Thoracic aorta (tissue), 2 donors: ENCODE data around the gene ZBTB4. TPM values are rescaled to one million over a fixed set of nuclear protein-coding genes. Genes with fewer than 3 reads are reported as not detected.

Experiments used
- ATAC-seq: fragments of 150-250 bp; one replicate; pipeline ENCODE4 v1.8.0; 2017; ENCODE audit warnings: low read depth; ENCODE audit not compliant: insufficient number of reproducible peaks, low FRiP score
- DNase-seq: peaks from one replicate; pipeline ENCODE4 v3.0.0-alpha.2; 2020; ENCODE audit warnings: low spot score
- H3K27ac ChIP-seq, 2 donors: fragments of 200-600 bp; sonication (generic); 1 replicate in 1 of 2; 2 replicates in 1 of 2; pipeline ENCODE4 v1.5.1; 2016; ENCODE audit warnings: mild to moderate bottlenecking in 2 of 2, moderate library complexity in 2 of 2
- H3K27me3 ChIP-seq: fragments of 200-600 bp; sonication (generic); replicated peaks from 2 replicates; pipeline ENCODE4 v1.6.0; 2016; ENCODE audit warnings: mild to moderate bottlenecking; ENCODE audit not compliant: insufficient read depth
- H3K36me3 ChIP-seq: fragments of 200-600 bp; sonication (generic); one replicate; pipeline ENCODE4 v1.5.1; 2016
- H3K4me1 ChIP-seq, 2 donors: fragments of 200-600 bp; sonication (generic); 1 replicate in 1 of 2; 2 replicates in 1 of 2; pipeline versions ENCODE4 v1.5.1 to v1.6.0; 2016; ENCODE audit warnings: low read depth in 2 of 2, mild to moderate bottlenecking in 1 of 2; ENCODE audit not compliant: control insufficient read depth in 1 of 2
- H3K4me3 ChIP-seq: fragments of 200-600 bp; sonication (generic); 2 replicates; pipeline ENCODE4 v1.5.1; 2016; ENCODE audit warnings: mild to moderate bottlenecking
- H3K9me3 ChIP-seq: fragments of 200-600 bp; sonication (generic); 2 replicates; pipeline ENCODE4 v1.5.1; 2016
- total RNA-seq, 2 donors: library from RNA; depleted of rRNA; stranded (reverse); fragments of >200 nt; gene quantifications; one replicate each; pipeline versions ENCODE4 v1.1.0 to v1.2.3, GENCODE V29; 2016
- TF ChIP-seq, protein P1 (sequence below): fragments of 200-600 bp; sonication (generic); IDR thresholded peaks from one replicate; pipeline ENCODE4 v1.5.1; 2019; ENCODE audit warnings: antibody characterized with exemption

Gene ZBTB4
- total RNA-seq, 2 donors from 2014 or later: 56.2 to 72.3 TPM

DNA sequence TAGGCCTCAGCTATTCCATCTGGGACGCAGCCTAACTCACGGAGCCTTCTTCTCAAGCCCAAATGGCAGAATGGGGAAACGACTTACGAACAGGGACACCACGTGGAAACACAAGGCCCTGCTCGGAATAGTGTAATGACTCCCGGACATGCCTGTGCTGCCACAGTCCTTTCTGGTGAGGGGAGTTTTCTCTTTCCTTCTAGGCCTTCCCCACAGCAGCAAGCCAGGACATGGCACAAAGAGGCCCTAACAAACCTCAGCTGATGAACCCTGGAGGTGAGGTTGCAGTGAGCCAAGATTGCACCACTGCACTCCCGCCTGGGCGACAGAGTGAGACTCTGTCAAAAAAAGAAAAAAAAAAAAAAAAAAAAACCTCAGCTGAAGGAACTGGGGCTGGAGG lies 15.3 kb downstream of the ZBTB4 start:
- Histone ChIP-seq H3K27me3 (no peaks in the 10 kb centered on the region), H3K9me3 (no peaks in the 10 kb centered on the region), H3K27ac (no peak overlapping the region), H3K4me1 (peaks cover 6 to 22% of the 10 kb centered on the region in 2 donors), H3K36me3 (peaks cover 37% of the 10 kb centered on the region), H3K4me3 (no peak overlapping the region)
- DNase-seq (no peak), ATAC-seq (no peak)
- TF ChIP-seq, protein P1, sequence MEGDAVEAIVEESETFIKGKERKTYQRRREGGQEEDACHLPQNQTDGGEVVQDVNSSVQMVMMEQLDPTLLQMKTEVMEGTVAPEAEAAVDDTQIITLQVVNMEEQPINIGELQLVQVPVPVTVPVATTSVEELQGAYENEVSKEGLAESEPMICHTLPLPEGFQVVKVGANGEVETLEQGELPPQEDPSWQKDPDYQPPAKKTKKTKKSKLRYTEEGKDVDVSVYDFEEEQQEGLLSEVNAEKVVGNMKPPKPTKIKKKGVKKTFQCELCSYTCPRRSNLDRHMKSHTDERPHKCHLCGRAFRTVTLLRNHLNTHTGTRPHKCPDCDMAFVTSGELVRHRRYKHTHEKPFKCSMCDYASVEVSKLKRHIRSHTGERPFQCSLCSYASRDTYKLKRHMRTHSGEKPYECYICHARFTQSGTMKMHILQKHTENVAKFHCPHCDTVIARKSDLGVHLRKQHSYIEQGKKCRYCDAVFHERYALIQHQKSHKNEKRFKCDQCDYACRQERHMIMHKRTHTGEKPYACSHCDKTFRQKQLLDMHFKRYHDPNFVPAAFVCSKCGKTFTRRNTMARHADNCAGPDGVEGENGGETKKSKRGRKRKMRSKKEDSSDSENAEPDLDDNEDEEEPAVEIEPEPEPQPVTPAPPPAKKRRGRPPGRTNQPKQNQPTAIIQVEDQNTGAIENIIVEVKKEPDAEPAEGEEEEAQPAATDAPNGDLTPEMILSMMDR: no peak

GRCh38 chr17:7463372-7463846 lies 16.0 kb downstream of the ZBTB4 start:
- Histone ChIP-seq H3K4me1 (peaks cover 6 to 22% of the 10 kb centered on the region in 2 donors), H3K9me3 (no peaks in the 10 kb centered on the region), H3K27ac (no peak overlapping the region), H3K27me3 (no peaks in the 10 kb centered on the region), H3K36me3 (peaks cover 37% of the 10 kb centered on the region), H3K4me3 (no peak overlapping the region)
- ATAC-seq (no peak), DNase-seq (no peak)
- TF ChIP-seq, protein P1: no peak

DNA sequence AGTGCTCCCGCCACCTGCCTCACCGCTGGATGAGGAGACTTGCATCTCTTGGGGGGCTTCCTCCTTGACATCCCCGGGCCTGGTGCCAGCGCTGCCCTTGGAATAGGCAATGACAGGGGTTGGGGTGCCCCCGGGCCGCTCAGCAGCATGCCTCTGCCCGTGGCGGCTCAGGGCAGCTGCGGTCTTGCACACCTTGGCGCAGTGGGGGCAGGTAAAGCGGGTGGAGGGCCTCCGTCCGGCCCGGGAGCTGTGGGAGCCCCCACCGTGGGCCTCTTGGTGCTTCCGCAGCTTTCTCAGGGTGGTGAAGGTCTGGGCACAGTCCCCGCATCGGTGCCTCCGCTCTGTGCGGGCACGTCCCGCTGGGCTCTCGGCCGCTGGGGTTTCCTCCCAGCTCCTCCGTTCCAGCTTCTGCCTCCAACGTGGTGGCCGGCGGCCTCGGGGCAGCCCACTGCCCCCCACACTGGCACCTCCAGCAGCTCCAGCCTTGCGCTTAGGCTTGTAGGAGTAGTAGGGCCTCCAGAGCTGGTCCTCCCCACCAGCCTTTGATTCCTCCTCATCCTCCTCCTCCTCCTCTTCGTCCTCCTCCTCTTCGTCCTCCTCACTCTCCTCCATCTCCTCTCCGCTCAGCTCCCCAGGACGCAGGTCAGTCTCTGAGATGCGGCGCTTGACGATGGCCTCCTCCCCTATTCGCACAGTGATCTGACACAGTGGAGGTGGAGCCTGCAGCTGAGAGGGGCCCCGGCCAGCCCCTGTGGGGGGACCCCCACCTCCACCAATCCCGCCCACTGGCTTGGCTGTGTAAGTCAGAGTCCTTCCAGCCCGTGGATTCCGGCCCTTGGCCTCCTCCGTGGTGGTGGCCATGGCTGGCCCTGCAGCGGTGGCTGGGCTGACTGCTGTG lies 16.7 kb downstream of the ZBTB4 start:
- no peak for DNase-seq
- TF ChIP-seq, protein P1: no peak
- no peak overlapping the region for H3K27ac ChIP-seq
- peaks cover 6 to 21% of the 10 kb centered on the region in 2 donors for H3K4me1 ChIP-seq
- no peak overlapping the region for H3K4me3 ChIP-seq
- ATAC-seq: no peak
- H3K27me3 ChIP-seq: no peaks in the 10 kb centered on the region
- no peaks in the 10 kb centered on the region for H3K9me3 ChIP-seq
- peaks cover 37% of the 10 kb centered on the region for H3K36me3 ChIP-seq

DNA sequence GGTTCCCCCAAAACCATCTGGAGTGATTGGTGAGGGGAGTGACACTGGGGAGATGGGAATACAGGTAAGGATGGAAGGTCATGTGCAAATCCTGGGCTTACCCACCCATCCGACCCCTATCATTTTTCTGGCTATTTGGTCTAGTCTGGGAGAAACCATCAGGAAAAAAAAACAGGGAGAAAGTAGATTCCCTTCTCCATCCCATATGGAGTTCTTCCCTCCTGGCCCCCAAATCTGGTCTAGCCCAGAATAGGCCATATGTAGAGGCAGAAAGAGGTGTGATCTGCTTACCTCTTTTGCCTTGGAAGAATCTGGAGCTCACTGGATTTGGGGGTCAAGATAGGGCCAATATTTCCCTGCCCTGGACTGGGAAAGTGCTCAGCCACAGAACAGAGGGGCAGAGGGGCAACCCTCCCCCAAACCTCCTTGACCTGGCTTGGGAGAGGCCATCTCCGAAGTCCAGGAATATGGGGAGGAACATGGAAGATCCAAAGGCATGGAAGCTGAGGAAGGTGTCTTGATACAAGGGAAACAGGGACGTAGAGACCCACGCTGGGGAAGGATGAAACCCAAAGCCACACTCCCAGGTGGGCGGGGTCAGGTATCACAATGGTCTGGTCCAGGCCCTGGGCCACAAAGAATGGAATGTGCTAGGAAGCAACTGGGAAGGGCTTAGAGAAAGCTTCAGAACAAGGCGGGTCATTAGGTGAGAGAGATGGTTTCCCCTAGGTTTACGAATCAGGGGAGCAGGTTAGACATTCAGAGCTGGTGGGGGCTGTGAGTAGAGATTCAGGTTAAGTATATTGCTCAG lies 18.4 kb downstream of the ZBTB4 start:
- no peak overlapping the region for H3K4me3 ChIP-seq
- H3K4me1 ChIP-seq: peaks cover 0 to 16% of the 10 kb centered on the region in 2 donors
- ATAC-seq (no peak), DNase-seq (no peak)
- peaks cover 37% of the 10 kb centered on the region for H3K36me3 ChIP-seq
- TF ChIP-seq, protein P1: no peak
- H3K27me3 ChIP-seq: no peaks in the 10 kb centered on the region
- H3K27ac ChIP-seq: no peak overlapping the region
- no peaks in the 10 kb centered on the region for H3K9me3 ChIP-seq
